ENCODE data around the gene CDYL.

GRCh38 chr6:4802312-4802935, 26.2 kb downstream of the CDYL start:
- no peak for TF ChIP-seq MAFK (IDR thresholded peaks at IDR 0.05; ENCODE audit: low read depth, low read length)
- no peak for TF ChIP-seq ELK1 (IDR thresholded peaks at IDR 0.05; ENCODE audit: borderline replicate concordance, low read depth, low read length)

Data from IMR-90 (cell line).